Measurements from ENCODE around the gene ADAP1. TPM values are rescaled to one million over a fixed set of nuclear protein-coding genes. Genes with fewer than 3 reads are reported as not detected.

Gene ADAP1
- total and polyA plus RNA-seq, 12 donors: 0.29 to 60.2 (median 9.3) TPM

GRCh38 chr7:865921-866320 is 88.6 kb downstream of the ADAP1 start:
- 95 to 98% (median 95%) methylated on average over 21 to 25 of the region's 25 CpGs for WGBS, 4 donors
- H3K36me3 ChIP-seq (replicated peaks in 1 of 2): peaks cover 0 to 67% of the 10 kb centered on the region in 2 donors

DNA sequence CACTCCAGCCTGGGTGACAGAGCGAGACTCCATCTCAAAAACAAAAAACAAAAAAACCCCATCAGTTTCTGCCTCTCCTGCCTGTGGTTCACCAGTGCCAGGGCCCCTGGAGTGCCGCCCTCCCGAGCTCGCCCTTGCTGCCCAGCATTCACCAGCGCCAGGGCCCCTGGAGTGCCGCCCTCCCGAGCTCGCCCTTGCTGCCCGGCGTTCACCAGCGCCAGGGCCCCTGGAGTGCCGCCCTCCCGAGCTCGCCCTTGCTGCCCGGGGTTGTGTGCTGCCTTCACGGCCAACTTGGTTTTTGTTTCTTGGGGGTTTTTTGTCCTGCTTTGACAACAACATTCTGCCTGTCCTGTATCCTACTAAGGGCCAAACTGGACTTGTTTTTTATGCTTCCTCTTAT is 91.4 kb downstream of the ADAP1 start:
- Histone ChIP-seq H3K4me1 (replicated peaks in 1 of 2) (peaks cover 0 to 12% of the 10 kb centered on the region in 2 donors), H3K36me3 (replicated peaks in 1 of 2) (peaks cover 0 to 87% of the 10 kb centered on the region in 2 donors), H3K27me3 (no peaks in the 10 kb centered on the region), H3K9me3 (replicated peaks in 1 of 3) (no peaks in the 10 kb centered on the region), H3K4me3 (no peak overlapping the region), H3K27ac (no peak overlapping the region)
- intact Hi-C loops (cut with DNase I): no loop called here
- no peak for DNase-seq
- TF ChIP-seq CTCF (IDR thresholded peaks at IDR 0.05) (no peak), POLR2A (IDR thresholded peaks at IDR 0.05) (no peak)
- WGBS, 4 donors: 88 to 96% (median 89%) methylated on average over 15 to 16 of the region's 16 CpGs

More at GRCh38 chr7:865921-866320, 88.6 kb downstream of the ADAP1 start:
- Histone ChIP-seq H3K27ac (peak overlapping the region in 2 of 5 donors; percentile 82 to 87), H3K4me1 (replicated peaks in 1 of 2) (peaks cover 0 to 15% of the 10 kb centered on the region in 2 donors), H3K27me3 (no peaks in the 10 kb centered on the region), H3K9me3 (replicated peaks in 1 of 3) (no peaks in the 10 kb centered on the region), H3K4me3 (no peak overlapping the region)
- intact Hi-C loops (cut with DNase I): loop anchor here in 1 of 2 donors (5.0 kb wide), 1 partner anchor 34 kb away; the partner anchor contains the start of gene SUN1
- no peak for DNase-seq
- no peak for TF ChIP-seq CTCF (IDR thresholded peaks at IDR 0.05)
- no peak for TF ChIP-seq POLR2A (IDR thresholded peaks at IDR 0.05)

DNA sequence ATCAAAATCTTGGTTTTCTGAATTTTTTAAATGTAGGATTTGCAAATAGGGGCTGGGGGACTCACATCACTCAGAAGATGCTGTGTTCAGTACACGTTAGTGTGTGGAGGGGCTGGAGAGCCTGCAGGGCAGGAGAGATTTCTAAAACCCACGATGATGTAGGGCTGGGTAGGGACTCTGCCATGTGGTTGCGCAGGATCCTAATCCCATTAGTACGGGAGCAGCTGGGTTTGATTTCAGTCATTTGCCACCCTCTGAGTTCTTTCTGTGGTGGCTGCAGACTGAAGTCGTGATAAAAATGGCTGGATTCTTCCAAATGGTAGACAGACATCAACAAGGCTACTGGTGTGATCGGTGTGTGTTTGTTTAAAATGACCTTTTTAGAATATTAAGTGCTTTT is 92.3 kb downstream of the ADAP1 start:
- H3K27ac ChIP-seq: no peak overlapping the region
- no peaks in the 10 kb centered on the region for H3K27me3 ChIP-seq
- peaks cover 0 to 87% of the 10 kb centered on the region in 2 donors for H3K36me3 ChIP-seq (replicated peaks in 1 of 2)
- intact Hi-C loops (cut with DNase I): no loop called here
- no peaks in the 10 kb centered on the region for H3K9me3 ChIP-seq (replicated peaks in 1 of 3)
- TF ChIP-seq POLR2A (IDR thresholded peaks at IDR 0.05): no peak
- no peak for TF ChIP-seq CTCF (IDR thresholded peaks at IDR 0.05)
- no peak for DNase-seq
- H3K4me3 ChIP-seq: no peak overlapping the region
- WGBS, 4 donors: 94 to 95% (median 95%) methylated on average over 6 of the region's 6 CpGs
- H3K4me1 ChIP-seq (replicated peaks in 1 of 2): peaks cover 0 to 2% of the 10 kb centered on the region in 2 donors

DNA sequence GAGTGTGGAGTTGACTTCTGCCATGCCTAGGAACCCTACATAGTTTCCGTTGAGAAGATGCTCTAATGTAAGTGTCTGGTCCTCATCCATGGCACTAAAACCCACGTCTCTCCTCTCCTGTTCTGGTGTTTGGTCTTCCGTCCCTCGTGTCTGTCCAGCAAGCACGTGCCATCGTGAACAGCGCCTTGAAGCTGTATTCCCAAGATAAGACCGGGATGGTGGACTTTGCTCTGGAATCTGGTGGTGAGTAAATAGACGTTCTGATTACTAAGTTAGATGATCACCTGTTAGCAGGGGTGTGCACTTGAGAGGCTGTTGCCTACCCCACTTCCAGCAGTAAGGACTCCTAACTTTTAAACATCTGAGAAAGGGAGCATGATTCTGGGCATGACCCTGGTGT is 93.3 kb downstream of the ADAP1 start:
- H3K4me3 ChIP-seq: no peak overlapping the region
- TF ChIP-seq CTCF (IDR thresholded peaks at IDR 0.05) (no peak), POLR2A (IDR thresholded peaks at IDR 0.05) (no peak)
- DNase-seq: no peak
- intact Hi-C loops (cut with DNase I): no loop called here
- H3K36me3 ChIP-seq (replicated peaks in 1 of 2): peaks cover 0 to 90% of the 10 kb centered on the region in 2 donors
- H3K27me3 ChIP-seq: no peaks in the 10 kb centered on the region
- no peak overlapping the region for H3K27ac ChIP-seq
- 86 to 93% (median 90%) methylated on average over 9 of the region's 9 CpGs for WGBS, 4 donors
- H3K4me1 ChIP-seq (replicated peaks in 1 of 2): no peaks in the 10 kb centered on the region
- no peaks in the 10 kb centered on the region for H3K9me3 ChIP-seq (replicated peaks in 1 of 3)

Measured in adrenal gland (tissue), 12 donors.